LNCAP (cell line): ENCODE measurements around the gene CCL27.

Experiments
- TF ChIP-seq, protein P1 (sequence below): fragments of 450-650 bp; IDR thresholded peaks from 2 replicates; pipeline ENCODE4 v1.5.1; 2017; ENCODE audit warnings: mild to moderate bottlenecking

The CCL27 gene

DNA sequence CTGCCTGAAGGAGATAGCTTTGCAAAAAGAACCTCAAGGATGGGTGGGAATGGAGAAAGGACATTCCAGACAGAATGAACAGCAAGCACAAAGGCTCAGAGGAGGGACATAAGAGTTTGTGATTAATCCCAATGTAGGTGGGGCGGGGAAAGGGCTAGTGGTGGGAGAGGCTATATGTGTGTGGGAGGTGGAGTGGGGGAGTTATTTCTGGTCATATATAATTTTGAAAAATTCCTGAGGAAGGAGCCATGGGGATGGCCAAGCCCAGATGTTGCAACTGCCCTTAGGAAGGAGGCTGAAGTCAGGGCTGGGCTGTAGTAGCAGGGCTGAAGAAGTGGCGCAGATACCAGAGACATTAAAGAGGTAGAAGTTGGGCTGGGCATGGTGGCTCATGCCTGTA, 13.4 kb upstream of the CCL27 start:
- TF ChIP-seq, protein P1, sequence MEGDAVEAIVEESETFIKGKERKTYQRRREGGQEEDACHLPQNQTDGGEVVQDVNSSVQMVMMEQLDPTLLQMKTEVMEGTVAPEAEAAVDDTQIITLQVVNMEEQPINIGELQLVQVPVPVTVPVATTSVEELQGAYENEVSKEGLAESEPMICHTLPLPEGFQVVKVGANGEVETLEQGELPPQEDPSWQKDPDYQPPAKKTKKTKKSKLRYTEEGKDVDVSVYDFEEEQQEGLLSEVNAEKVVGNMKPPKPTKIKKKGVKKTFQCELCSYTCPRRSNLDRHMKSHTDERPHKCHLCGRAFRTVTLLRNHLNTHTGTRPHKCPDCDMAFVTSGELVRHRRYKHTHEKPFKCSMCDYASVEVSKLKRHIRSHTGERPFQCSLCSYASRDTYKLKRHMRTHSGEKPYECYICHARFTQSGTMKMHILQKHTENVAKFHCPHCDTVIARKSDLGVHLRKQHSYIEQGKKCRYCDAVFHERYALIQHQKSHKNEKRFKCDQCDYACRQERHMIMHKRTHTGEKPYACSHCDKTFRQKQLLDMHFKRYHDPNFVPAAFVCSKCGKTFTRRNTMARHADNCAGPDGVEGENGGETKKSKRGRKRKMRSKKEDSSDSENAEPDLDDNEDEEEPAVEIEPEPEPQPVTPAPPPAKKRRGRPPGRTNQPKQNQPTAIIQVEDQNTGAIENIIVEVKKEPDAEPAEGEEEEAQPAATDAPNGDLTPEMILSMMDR: no peak

DNA sequence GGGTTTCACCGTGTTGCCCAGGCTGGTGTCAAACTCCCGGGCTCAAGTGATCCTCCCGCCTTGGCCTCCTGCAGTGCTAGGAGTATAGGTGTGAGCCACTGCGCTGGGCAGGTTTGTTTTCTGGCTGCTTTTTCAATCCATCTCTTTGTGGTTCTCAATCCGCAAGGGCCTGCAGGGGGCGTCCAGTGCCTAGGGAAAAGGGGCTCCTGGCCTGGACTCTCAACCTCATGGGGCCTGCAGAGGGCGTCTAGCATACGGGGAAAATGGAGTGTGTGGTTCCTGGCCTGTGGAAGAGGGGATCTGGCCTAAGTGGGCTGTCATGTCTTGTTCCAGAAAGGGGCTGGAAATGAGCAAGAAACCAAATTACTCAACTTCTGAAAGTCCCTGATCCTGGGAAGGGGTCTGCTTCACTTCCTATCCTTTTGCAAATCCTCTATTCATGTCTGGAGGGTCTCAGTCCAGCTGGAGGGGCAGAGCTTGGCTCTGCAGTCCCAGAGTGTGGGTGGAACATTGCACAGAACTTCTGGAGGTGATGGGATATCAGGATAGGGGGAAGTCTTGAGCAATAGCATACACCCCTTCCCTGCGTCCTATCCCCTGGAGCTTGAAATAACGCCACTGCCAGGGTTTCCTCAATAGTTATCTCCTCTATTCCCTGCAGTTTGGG, 12.7 kb upstream of the CCL27 start:
- TF ChIP-seq, protein P1: peak; percentile 62

DNA sequence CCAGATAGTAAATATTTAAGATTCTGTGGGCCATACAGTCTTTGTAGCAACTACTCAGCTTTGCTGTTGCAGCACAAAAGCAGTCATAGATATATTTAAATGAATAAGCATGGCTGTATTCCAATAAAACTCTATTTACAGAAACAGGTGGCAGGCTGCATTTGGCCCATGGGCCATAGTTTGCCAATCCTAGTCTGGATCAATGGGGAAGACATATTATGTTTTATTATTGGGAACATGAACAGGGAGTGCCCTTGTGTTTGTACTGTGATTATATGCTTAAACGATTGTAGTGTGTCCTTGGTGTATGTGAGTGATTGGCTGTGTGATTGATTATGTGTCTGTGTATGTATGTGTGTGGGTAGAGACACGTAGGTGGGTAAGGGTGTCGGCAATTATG, 12.0 kb upstream of the CCL27 start:
- TF ChIP-seq, protein P1: no peak

DNA sequence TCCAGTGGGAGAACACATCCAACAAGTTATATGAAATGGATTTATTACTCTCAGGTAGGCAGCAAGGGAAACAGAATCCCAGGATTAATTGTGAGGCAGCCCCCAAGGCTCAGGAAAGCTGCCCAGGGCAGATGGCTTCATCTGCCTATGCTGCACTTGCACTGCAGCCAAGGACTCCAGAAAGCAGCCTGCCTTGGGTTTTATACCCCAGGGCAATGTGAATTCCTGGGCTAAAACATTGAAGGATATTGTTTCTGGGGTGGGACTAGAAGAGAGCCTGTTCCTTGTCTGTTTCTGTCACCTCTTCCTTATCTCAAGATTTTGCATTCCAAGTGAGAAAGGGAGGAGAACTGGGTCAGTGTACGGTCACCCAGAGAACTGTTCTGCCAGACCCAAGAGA, 8.8 kb upstream of the CCL27 start:
- TF ChIP-seq, protein P1: no peak

DNA sequence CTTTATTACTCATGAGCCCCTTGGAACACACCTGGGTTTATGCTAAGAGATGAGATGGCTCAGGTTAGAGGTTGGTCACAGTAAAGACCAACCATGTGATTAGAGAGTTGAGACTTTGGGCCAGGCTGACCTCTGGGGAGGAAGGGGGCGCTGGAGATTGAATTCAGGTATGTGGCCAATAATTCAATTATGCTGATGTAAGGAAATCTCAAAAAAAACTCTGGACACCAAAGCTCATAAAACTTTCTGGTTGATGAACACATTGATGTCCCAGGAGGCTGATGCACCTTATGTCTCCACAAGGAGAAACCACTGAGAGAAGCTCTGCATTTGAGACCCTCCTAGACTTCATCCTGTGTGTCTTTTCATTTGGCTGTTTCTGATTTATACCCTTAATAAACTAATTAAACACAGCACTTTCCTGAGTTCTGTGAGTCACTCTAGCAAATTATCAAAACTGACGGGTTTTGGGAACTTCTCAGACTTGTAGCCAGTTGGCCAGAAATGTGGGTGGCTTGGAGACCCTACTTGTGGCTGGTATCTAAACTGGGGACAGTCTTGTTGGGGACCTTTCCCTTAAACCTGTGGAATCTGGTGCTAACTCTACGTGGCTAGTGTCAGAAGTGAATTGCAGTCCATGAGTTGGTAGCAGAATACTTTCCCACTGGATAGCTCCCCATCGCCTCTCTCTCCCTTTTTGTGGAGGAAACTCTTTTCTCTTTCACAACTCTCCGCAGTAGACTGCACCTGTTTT, 7.5 kb upstream of the CCL27 start:
- TF ChIP-seq, protein P1: no peak

DNA sequence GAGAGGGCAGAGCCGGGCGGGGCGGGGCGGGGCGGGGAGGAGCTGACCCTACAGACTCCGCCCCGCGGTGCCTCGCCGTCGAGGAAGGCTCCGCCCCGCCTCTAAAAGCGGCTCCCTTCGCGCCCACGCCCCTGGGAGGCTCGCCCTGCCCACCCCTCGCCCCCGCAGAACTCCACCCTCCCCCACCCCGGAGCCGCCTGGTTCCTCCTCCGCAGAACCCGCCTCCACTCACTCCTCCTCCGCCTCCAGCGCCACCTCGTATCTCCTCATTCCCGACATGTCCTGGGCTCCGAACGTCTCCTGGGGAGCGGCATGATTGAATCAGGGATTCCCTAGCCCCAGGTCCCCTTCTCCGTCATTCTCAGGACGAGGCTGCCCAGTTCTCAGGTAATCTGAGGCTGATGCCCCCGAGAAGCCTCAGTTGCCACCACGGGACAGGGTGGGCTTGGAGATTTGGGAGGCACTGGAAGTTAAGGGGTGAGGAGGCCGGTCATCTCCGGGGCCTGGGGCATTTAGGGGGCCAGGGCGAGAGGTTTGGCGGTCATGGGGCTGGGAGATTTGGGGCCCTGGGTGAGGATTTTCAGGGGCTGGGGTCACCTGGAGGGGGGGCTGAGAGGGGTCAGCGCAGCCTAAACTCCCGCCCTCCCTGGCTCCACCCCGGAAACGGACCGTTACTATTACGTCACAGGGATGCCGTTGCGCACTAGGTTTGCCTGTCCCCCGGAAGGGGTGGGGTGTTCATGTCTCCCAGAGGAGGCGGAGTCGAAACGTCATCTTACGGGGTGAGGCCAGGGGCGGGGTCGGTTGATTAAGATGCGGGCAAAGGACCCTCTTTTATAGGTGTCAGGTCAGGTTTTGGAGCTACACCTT, 3.2 kb upstream of the CCL27 start:
- TF ChIP-seq, protein P1: no peak

DNA sequence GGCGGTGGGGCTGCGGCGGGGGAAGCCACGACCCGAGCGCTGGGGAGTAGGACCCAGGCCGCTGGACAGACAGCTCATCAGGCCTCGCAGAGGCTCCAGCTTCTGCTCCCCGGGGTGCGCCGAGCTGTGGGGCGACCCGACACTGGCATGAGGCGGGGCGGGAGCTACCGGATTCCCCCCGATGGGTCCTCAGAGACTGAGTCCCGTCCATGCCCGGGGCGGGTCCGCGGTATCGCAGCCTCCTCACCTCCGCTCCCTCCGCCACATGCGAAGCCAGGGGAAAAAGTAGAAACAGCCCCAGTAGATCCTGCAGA, 2.6 kb upstream of the CCL27 start:
- TF ChIP-seq, protein P1: no peak
